MM.1S (cell line): ENCODE results near the gene SPG21.
A peak's percentile ranks its signal among the peaks of the same experiment; 100 is the strongest.

Source experiments
- DNase-seq: peaks from one replicate; pipeline ENCODE4 v3.0.0-alpha.2; 2015
- H2AFZ ChIP-seq: fragments of 300-600 bp; sonication (generic); 2 replicates; pipeline ENCODE4 v1.6.0; 2016; ENCODE audit warnings: antibody characterized with exemption, low read length
- H3F3A ChIP-seq: fragments of 300-600 bp; sonication (generic); 2 replicates; pipeline ENCODE4 v1.6.1; 2016; ENCODE audit warnings: mild to moderate bottlenecking, antibody characterized with exemption, low read length, moderate library complexity, mixed read lengths; ENCODE audit not compliant: insufficient read depth
- H3K27ac ChIP-seq: fragments of 300-600 bp; sonication (generic); 2 replicates; pipeline ENCODE4 v1.5.1; 2016; ENCODE audit warnings: mild to moderate bottlenecking, low read length
- H3K27me3 ChIP-seq: fragments of 300-600 bp; sonication (generic); replicated peaks from 2 replicates; pipeline ENCODE4 v1.6.0; 2016; ENCODE audit warnings: low read length; ENCODE audit not compliant: insufficient read depth
- H3K36me3 ChIP-seq: fragments of 300-600 bp; sonication (generic); replicated peaks from 2 replicates; pipeline ENCODE4 v1.6.1; 2016; ENCODE audit warnings: mild to moderate bottlenecking, low read length, mixed read lengths; ENCODE audit not compliant: insufficient read depth
- H3K4me1 ChIP-seq: fragments of 300-600 bp; sonication (generic); 2 replicates; pipeline ENCODE4 v1.6.1; 2016; ENCODE audit warnings: low read length, mixed read lengths
- H3K4me2 ChIP-seq: fragments of 300-600 bp; sonication (generic); 2 replicates; pipeline ENCODE4 v1.6.0; 2016; ENCODE audit warnings: low read depth, low read length
- H3K4me3 ChIP-seq: fragments of 300-600 bp; sonication (generic); 2 replicates; pipeline ENCODE4 v1.5.1; 2016; ENCODE audit warnings: low read length, mixed read lengths
- H3K79me2 ChIP-seq: fragments of 300-600 bp; sonication (generic); 2 replicates; pipeline ENCODE4 v1.6.1; 2016; ENCODE audit warnings: mixed run types, low read length, mixed read lengths
- H3K9ac ChIP-seq: fragments of 300-600 bp; sonication (generic); 2 replicates; pipeline ENCODE4 v1.6.1; 2016; ENCODE audit warnings: low read length, mixed read lengths
- H3K9me2 ChIP-seq: fragments of 300-600 bp; sonication (generic); replicated peaks from 2 replicates; pipeline ENCODE4 v1.6.1; 2016; ENCODE audit warnings: mild to moderate bottlenecking, low read length, mixed read lengths; ENCODE audit not compliant: insufficient read depth
- H3K9me3 ChIP-seq: fragments of 300-600 bp; sonication (generic); replicated peaks from 2 replicates; pipeline ENCODE4 v1.6.1; 2016; ENCODE audit warnings: mild to moderate bottlenecking, low read length, mixed read lengths; ENCODE audit not compliant: insufficient read depth
- H4K20me1 ChIP-seq: fragments of 300-600 bp; sonication (generic); 2 replicates; pipeline ENCODE4 v1.6.1; 2016; ENCODE audit warnings: mild to moderate bottlenecking, low read length, moderate library complexity, mixed read lengths; ENCODE audit not compliant: insufficient read depth
- CTCF ChIP-seq: fragments of 300-600 bp; sonication (generic); IDR thresholded peaks from 2 replicates; pipeline ENCODE4 v1.5.1; 2016; ENCODE audit warnings: antibody characterized with exemption, low read length, mixed read lengths
- EZH2 ChIP-seq: fragments of 300-600 bp; sonication (generic); optimal IDR thresholded peaks from 2 replicates; pipeline ENCODE3; 2017; ENCODE audit warnings: low read depth, mild to moderate bottlenecking, antibody characterized with exemption, low read length, mixed read lengths
- EZH2phosphoT487 ChIP-seq: fragments of 300-600 bp; sonication (generic); IDR thresholded peaks from 2 replicates; pipeline ENCODE4 v1.6.1; 2018; ENCODE audit warnings: antibody characterized with exemption, low read length

The SPG21 gene

GRCh38 chr15:64989416-64990167 lies at the start of gene SPG21:
SPG21 (minus strand) TSS chr15:64989914; CDS start chr15:64983569, 6,345 bp downstream.
- Histone ChIP-seq H3K27ac (peak within 1 kb of the TSS; percentile 62; the same call in 1 of the 2 replicates), H3F3A (peaks cover 7% of the 10 kb centered on the region; the same call in 1 of the 2 replicates), H3K36me3 (no peaks in the 10 kb centered on the region), H3K9me3 (no peaks in the 10 kb centered on the region), H3K4me3 (peak within 1 kb of the TSS; percentile 94), H3K79me2 (peaks cover 38% of the 10 kb centered on the region), H3K9ac (peak within 1 kb of the TSS; percentile 83), H3K27me3 (no peaks in the 10 kb centered on the region), H2AFZ (peak within 1 kb of the TSS; percentile 95), H3K4me2 (peak within 1 kb of the TSS; percentile 85), H3K9me2 (no peaks in the 10 kb centered on the region), H4K20me1 (no peaks in the 10 kb centered on the region), H3K4me1 (no peaks in the 10 kb centered on the region)
- peak; percentile 96 for DNase-seq
- TF ChIP-seq EZH2 = no peak

- H3K4me1 ChIP-seq = no peaks in the 10 kb centered on the region
Observed at GRCh38 chr15:65038836-65039235, 49.1 kb upstream of the SPG21 start.

GRCh38 chr15:65038428-65038827 lies 48.7 kb upstream of the SPG21 start:
- Histone ChIP-seq H3K4me3 (no peak overlapping the region), H3K79me2 (no peaks in the 10 kb centered on the region), H4K20me1 (no peaks in the 10 kb centered on the region), H3K27ac (no peak overlapping the region), H2AFZ (no peak overlapping the region), H3K9me3 (no peaks in the 10 kb centered on the region), H3K9ac (no peak overlapping the region), H3F3A (no peaks in the 10 kb centered on the region), H3K9me2 (no peaks in the 10 kb centered on the region), H3K27me3 (no peaks in the 10 kb centered on the region), H3K4me2 (no peak overlapping the region), H3K4me1 (0 out of 2 replicates have a peak, but pooled peaks cover 1% of the 10 kb centered on the region), H3K36me3 (no peaks in the 10 kb centered on the region)
- TF ChIP-seq CTCF = no peak
- no peak for TF ChIP-seq EZH2
- no peak for TF ChIP-seq EZH2phosphoT487
- no peak for DNase-seq

More at GRCh38 chr15:65038836-65039235, 49.1 kb upstream of the SPG21 start:
- Histone ChIP-seq H3K79me2 (no peaks in the 10 kb centered on the region), H3K9me3 (no peaks in the 10 kb centered on the region), H4K20me1 (no peaks in the 10 kb centered on the region), H3K36me3 (no peaks in the 10 kb centered on the region), H3K4me2 (no peak overlapping the region), H3K9me2 (no peaks in the 10 kb centered on the region), H3K27me3 (no peaks in the 10 kb centered on the region), H3F3A (no peaks in the 10 kb centered on the region), H2AFZ (no peak overlapping the region), H3K4me3 (no peak overlapping the region), H3K9ac (no peak overlapping the region), H3K27ac (no peak overlapping the region)
- DNase-seq = no peak
- TF ChIP-seq EZH2 = no peak
- TF ChIP-seq CTCF = no peak
- no peak for TF ChIP-seq EZH2phosphoT487

- Histone ChIP-seq H3K27me3 (no peaks in the 10 kb centered on the region), H4K20me1 (no peaks in the 10 kb centered on the region), H3K27ac (no peak overlapping the region), H3K4me2 (no peak overlapping the region), H3K9me3 (no peaks in the 10 kb centered on the region), H3K9ac (no peak overlapping the region), H2AFZ (no peak overlapping the region), H3K36me3 (no peaks in the 10 kb centered on the region), H3K79me2 (no peaks in the 10 kb centered on the region), H3F3A (no peaks in the 10 kb centered on the region), H3K9me2 (no peaks in the 10 kb centered on the region), H3K4me3 (no peak overlapping the region), H3K4me1 (0 out of 2 replicates have a peak, but pooled peaks cover 9% of the 10 kb centered on the region)
- no peak for DNase-seq
- TF ChIP-seq EZH2phosphoT487 = no peak
- TF ChIP-seq CTCF = no peak
- no peak for TF ChIP-seq EZH2
Observed at GRCh38 chr15:65037309-65037708, 47.6 kb upstream of the SPG21 start.
